ENCODE data around the gene FOXL2. TPM values are rescaled to one million over a fixed set of nuclear protein-coding genes. Genes with fewer than 3 reads are reported as not detected.
A peak's percentile ranks its signal among the peaks of the same experiment; 100 is the strongest.

Gene FOXL2
- total RNA-seq, 1 donor from 2014 or later = not detected

DNA sequence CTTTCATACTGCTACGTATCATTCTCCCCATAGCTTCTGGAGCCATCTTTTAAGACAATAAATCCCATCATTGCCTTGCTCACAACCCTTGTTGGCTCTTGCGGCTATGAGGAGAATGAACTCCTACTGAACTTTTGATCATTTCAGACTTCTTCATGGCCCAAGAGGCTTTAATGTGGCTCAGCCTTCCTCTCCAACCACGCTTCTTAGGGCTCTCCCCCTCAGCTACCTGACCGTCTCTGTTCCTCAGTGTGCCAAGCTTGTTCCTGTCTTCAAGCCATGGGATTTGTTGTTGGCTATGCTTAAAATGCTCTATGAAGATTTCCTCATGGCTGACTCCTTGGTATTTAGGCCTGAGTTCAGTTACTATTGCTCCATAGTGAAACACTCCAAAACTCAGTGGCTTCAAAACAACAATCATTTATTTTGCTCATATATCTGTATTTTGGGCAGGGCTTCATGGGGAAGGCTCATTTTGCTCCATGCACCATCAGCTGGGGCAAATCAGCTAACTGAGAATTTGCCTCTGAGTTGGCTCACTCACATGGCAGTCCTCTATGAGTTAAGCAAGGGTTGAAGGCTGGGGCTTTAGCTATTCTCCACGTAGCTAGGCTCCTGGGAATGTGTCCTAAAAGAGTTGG lies 47.5 kb downstream of the FOXL2 start:
- no peaks in the 10 kb centered on the region for H3K9me3 ChIP-seq (ENCODE audit: control insufficient read depth in 3 of 3, low read length in 3 of 3)
- H3K4me3 ChIP-seq (ENCODE audit: low read length in 3 of 3) = no peak overlapping the region
- no peaks in the 10 kb centered on the region for H3K36me3 ChIP-seq (ENCODE audit: control insufficient read depth in 3 of 3, insufficient read depth in 3 of 3, low read length in 3 of 3)
- peaks cover 7 to 9% (median 8%) of the 10 kb centered on the region in 3 donors for H3K4me1 ChIP-seq (ENCODE audit: control insufficient read depth in 3 of 3, insufficient read depth in 3 of 3, low read length in 3 of 3)
- peak overlapping the region; percentile 25 for H3K27ac ChIP-seq (ENCODE audit: low read depth, low read length)
- H3K9ac ChIP-seq (ENCODE audit: low read depth in 1 of 3, low read length in 3 of 3) = no peak overlapping the region
- H3K27me3 ChIP-seq (ENCODE audit: control insufficient read depth in 3 of 3, insufficient read depth in 3 of 3, low read length in 3 of 3) = no peaks in the 10 kb centered on the region

DNA sequence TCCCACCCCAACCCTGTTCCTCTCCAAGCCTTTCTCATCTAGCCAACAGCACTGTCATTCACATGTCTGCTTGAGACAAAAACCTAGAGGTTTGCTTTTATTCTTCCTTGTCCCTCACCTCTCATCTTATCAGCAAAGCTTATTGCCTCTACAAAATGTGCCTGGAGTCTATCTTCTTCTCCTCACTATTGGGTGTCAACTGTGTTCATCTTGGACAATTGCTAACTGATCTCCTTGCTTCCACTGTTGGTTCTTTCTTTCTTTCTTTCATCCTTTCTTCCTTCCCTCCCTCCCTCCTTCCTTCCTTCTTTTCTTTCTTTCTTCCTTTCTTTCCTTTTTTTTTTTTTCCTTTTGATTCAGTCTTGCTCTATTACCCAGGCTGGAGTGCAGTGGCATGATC lies 48.2 kb downstream of the FOXL2 start:
- Histone ChIP-seq H3K27me3 (ENCODE audit: control insufficient read depth in 3 of 3, insufficient read depth in 3 of 3, low read length in 3 of 3) (no peaks in the 10 kb centered on the region), H3K4me3 (ENCODE audit: low read length in 3 of 3) (peak overlapping the region in 1 of 3 donors; percentile 15), H3K36me3 (ENCODE audit: control insufficient read depth in 3 of 3, insufficient read depth in 3 of 3, low read length in 3 of 3) (no peaks in the 10 kb centered on the region), H3K9ac (ENCODE audit: low read depth in 1 of 3, low read length in 3 of 3) (no peak overlapping the region), H3K4me1 (ENCODE audit: control insufficient read depth in 3 of 3, insufficient read depth in 3 of 3, low read length in 3 of 3) (peaks cover 7 to 9% (median 8%) of the 10 kb centered on the region in 3 donors), H3K27ac (ENCODE audit: low read depth, low read length) (peak overlapping the region; percentile 25), H3K9me3 (ENCODE audit: control insufficient read depth in 3 of 3, low read length in 3 of 3) (no peaks in the 10 kb centered on the region)

DNA sequence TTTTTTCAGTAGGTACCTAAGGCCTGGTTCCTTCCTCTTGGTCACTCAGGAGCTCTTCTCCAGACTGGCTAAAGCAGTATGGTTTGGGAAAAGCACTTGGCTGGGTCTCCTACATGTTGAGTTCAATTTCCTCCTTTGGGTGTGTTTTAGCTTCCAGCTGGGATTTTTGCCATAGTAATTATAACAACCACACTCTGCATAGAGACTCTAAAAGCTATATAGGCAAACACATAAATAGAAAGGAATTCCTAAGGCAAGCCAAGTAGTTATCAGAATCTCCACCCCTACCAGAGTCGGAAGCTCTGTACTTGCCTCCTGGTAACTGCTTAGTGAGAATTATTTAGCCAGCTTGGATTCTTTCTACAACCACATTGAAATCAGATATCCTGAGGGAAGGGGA lies 48.6 kb downstream of the FOXL2 start:
- Histone ChIP-seq H3K27ac (ENCODE audit: low read depth, low read length) (no peak overlapping the region), H3K9ac (ENCODE audit: low read depth in 1 of 3, low read length in 3 of 3) (no peak overlapping the region), H3K4me1 (ENCODE audit: control insufficient read depth in 3 of 3, insufficient read depth in 3 of 3, low read length in 3 of 3) (peaks cover 7 to 9% (median 8%) of the 10 kb centered on the region in 3 donors)

More for the DNA sequence above, 48.6 kb downstream of the FOXL2 start:
- Histone ChIP-seq H3K36me3 (ENCODE audit: control insufficient read depth in 3 of 3, insufficient read depth in 3 of 3, low read length in 3 of 3) (no peaks in the 10 kb centered on the region), H3K9me3 (ENCODE audit: control insufficient read depth in 3 of 3, low read length in 3 of 3) (no peaks in the 10 kb centered on the region), H3K4me3 (ENCODE audit: low read length in 3 of 3) (no peak overlapping the region), H3K27me3 (ENCODE audit: control insufficient read depth in 3 of 3, insufficient read depth in 3 of 3, low read length in 3 of 3) (no peaks in the 10 kb centered on the region)

Other genes with a start within 250 kb of the FOXL2 start
- 16.2 TPM for gene PIK3CB, start 112.2 kb downstream of the FOXL2 start, total RNA-seq
- not detected for gene FOXL2NB, start 80 bp upstream of the FOXL2 start, total RNA-seq
- not detected for gene PRR23A, start 59.1 kb upstream of the FOXL2 start, total RNA-seq
- not detected for gene PRR23B, start 73.8 kb upstream of the FOXL2 start, total RNA-seq
- gene PRR23C, start 97.8 kb upstream of the FOXL2 start, total RNA-seq = not detected